HepG2 (cell line): Measurements from ENCODE around the gene WNK1. TPM values are rescaled to one million over a fixed set of nuclear protein-coding genes. Genes with fewer than 3 reads are reported as not detected.

Source experiments
- ATF7-NPFF ChIP-seq: sonication (generic); formaldehyde crosslinking; IDR thresholded peaks from 2 replicates; pipeline ENCODE4 v1.8.1; 2023; ENCODE audit warnings: mild to moderate bottlenecking, low read depth, missing genetic modification reagents, moderate library complexity
- CBFB ChIP-seq: sonication (generic); formaldehyde crosslinking; IDR thresholded peaks from 2 replicates; pipeline ENCODE4 v1.4.0; 2020; ENCODE audit warnings: missing genetic modification reagents
- CERS6 ChIP-seq: sonication (generic); formaldehyde crosslinking; IDR thresholded peaks from 2 replicates; pipeline ENCODE4 v1.5.0; 2020; ENCODE audit warnings: missing genetic modification reagents
- HINFP ChIP-seq: sonication (generic); formaldehyde crosslinking; IDR thresholded peaks from 2 replicates; pipeline ENCODE4 v1.4.0; 2020; ENCODE audit warnings: low read depth, mild to moderate bottlenecking, missing genetic modification reagents
- IRX3 ChIP-seq: sonication (generic); formaldehyde crosslinking; IDR thresholded peaks from 2 replicates; pipeline ENCODE4 v1.8.1; 2023; ENCODE audit warnings: mild to moderate bottlenecking, low read depth, missing genetic modification reagents, borderline replicate concordance
- NR2C2 ChIP-seq: sonication (generic); formaldehyde crosslinking; IDR thresholded peaks from 2 replicates; pipeline ENCODE4 v1.4.0; 2020; ENCODE audit warnings: missing genetic modification reagents, mild to moderate bottlenecking, moderate library complexity, borderline replicate concordance
- PAXIP1 ChIP-seq: sonication (generic); formaldehyde crosslinking; conservative IDR thresholded peaks from 2 replicates; pipeline ENCODE4 v1.4.0; 2020; ENCODE audit warnings: mild to moderate bottlenecking, missing genetic modification reagents, moderate library complexity
- POLR2A ChIP-seq, 2 experiments: IDR thresholded peaks; 2 replicates each; pipeline ENCODE4 v1.6.1; 2011; ENCODE audit warnings: low read depth in 2 of 2, low read length in 2 of 2, mild to moderate bottlenecking in 1 of 2, moderate library complexity in 1 of 2; ENCODE audit not compliant: insufficient read depth in 1 of 2
- RXRB ChIP-seq: IDR thresholded peaks from 2 replicates; pipeline ENCODE4 v1.6.1; 2016; ENCODE audit warnings: borderline replicate concordance, missing genetic modification reagents, missing compliant biosample characterization
- SP1 ChIP-seq, 2 experiments: fragments of 450-650 bp in 1 of 2; sonication (generic) in 1 of 2; formaldehyde crosslinking in 1 of 2; IDR thresholded peaks; 2 replicates each; pipeline versions ENCODE4 v1.4.0 to v1.6.1; 2016 to 2020; ENCODE audit warnings: missing genetic modification reagents in 1 of 2
- TBL1XR1 ChIP-seq: fragments of 150-350 bp; IDR thresholded peaks from 2 replicates; pipeline ENCODE4 v1.6.1; 2014; ENCODE audit warnings: borderline replicate concordance, low read length; ENCODE audit not compliant: partially characterized antibody
- YY1 ChIP-seq: IDR thresholded peaks from 2 replicates; pipeline ENCODE4 v1.6.1; 2011; ENCODE audit warnings: low read length, low read depth, moderate library complexity, mild to moderate bottlenecking; ENCODE audit not compliant: insufficient read depth, insufficient replicate concordance
- ZFP1 ChIP-seq: IDR thresholded peaks from 2 replicates; pipeline ENCODE4 v1.6.1; 2016
- ZNF292 ChIP-seq: sonication (generic); formaldehyde crosslinking; IDR thresholded peaks from 2 replicates; pipeline ENCODE4 v1.8.1; 2022; ENCODE audit warnings: mild to moderate bottlenecking, low read depth, missing genetic modification reagents, borderline replicate concordance
- ZNF317 ChIP-seq: sonication (generic); formaldehyde crosslinking; IDR thresholded peaks from 2 replicates; pipeline ENCODE4 v1.5.0; 2020; ENCODE audit warnings: mild to moderate bottlenecking, missing genetic modification reagents
- ZNF354B ChIP-seq: sonication (generic); formaldehyde crosslinking; IDR thresholded peaks from 2 replicates; pipeline ENCODE4 v1.8.0; 2022; ENCODE audit warnings: mild to moderate bottlenecking, missing genetic modification reagents
- ZNF484 ChIP-seq: sonication (generic); formaldehyde crosslinking; IDR thresholded peaks from 2 replicates; pipeline ENCODE4 v1.5.1; 2020; ENCODE audit warnings: mild to moderate bottlenecking, low read depth, missing genetic modification reagents, borderline replicate concordance
- ZNF546 ChIP-seq: sonication (generic); formaldehyde crosslinking; conservative IDR thresholded peaks from 2 replicates; pipeline ENCODE4 v1.8.1; 2023; ENCODE audit warnings: mild to moderate bottlenecking, missing genetic modification reagents
- ZNF615 ChIP-seq: sonication (generic); formaldehyde crosslinking; IDR thresholded peaks from 2 replicates; pipeline ENCODE4 v1.5.0; 2020; ENCODE audit warnings: mild to moderate bottlenecking, missing genetic modification reagents, borderline replicate concordance
- ZNF775 ChIP-seq: sonication (generic); formaldehyde crosslinking; IDR thresholded peaks from 2 replicates; pipeline ENCODE4 v1.4.0; 2020; ENCODE audit warnings: missing genetic modification reagents, mild to moderate bottlenecking, moderate library complexity, borderline replicate concordance
- ZNF776 ChIP-seq: sonication (generic); formaldehyde crosslinking; IDR thresholded peaks from 2 replicates; pipeline ENCODE4 v1.4.0; 2020; ENCODE audit warnings: mild to moderate bottlenecking, missing genetic modification reagents
- ZSCAN31 ChIP-seq: sonication (generic); formaldehyde crosslinking; IDR thresholded peaks from 2 replicates; pipeline ENCODE4 v1.5.0; 2020; ENCODE audit warnings: low read depth, mild to moderate bottlenecking, missing genetic modification reagents
- ZSCAN9 ChIP-seq: IDR thresholded peaks from 2 replicates; pipeline ENCODE4 v1.6.1; 2016; ENCODE audit warnings: borderline replicate concordance
- polyA plus RNA-seq, 8 experiments: library from polyadenylated mRNA; depleted of rRNA in 3 of 8; stranded (reverse) in 7 of 8; unstranded in 1 of 8; fragments of >200 nt; fragmentation: Illumina TruSeq in 4 of 8; extraction: Trizol in 4 of 8; gene quantifications; 2 replicates each; pipeline versions ENCODE4 v1.2.1 to v1.2.3, GENCODE V29; 2011 to 2016; ENCODE audit warnings: low read depth in 4 of 8, missing spikeins in 1 of 8, mixed read lengths in 1 of 8; ENCODE audit not compliant: insufficient read depth in 1 of 8
- total RNA-seq, 5 experiments: library from RNA; depleted of rRNA; stranded (reverse); fragments of >200 nt; fragmentation: Illumina TruSeq; extraction: Trizol; gene quantifications; 2 replicates each; pipeline ENCODE4 v1.2.3, GENCODE V29; 2016; ENCODE audit warnings: low read depth in 1 of 5

The WNK1 gene
- total and polyA plus RNA-seq, 2 of the 13 experiments (the other 11 are each of a cell fraction or from before 2014, with no cell fraction given) = 31.1 to 54.8 TPM

GRCh38 chr12:751999-752694 lies at the start of gene WNK1 (continued):
- TF ChIP-seq IRX3 (CRISPR knock-in tag) (no peak), TBL1XR1 (peak; percentile 48), PAXIP1 (CRISPR knock-in tag) (no peak), ZNF775 (CRISPR knock-in tag) (no peak), ZNF317 (peak; percentile 87), ZNF776 (CRISPR knock-in tag) (0 out of 2 replicates have a peak, but pooled peaks have one; percentile 25), ZNF615 (CRISPR knock-in tag) (no peak), ZSCAN31 (CRISPR knock-in tag) (0 out of 2 replicates have a peak, but pooled peaks have one; percentile 10), HINFP (0 out of 2 replicates have a peak, but pooled peaks have one; percentile 44), YY1 (peak; percentile 76), ZFP1 (0 out of 2 replicates have a peak, but pooled peaks have one; percentile 21), SP1 (IDR thresholded peaks at IDR 0.05) (no peak), SP1 (CRISPR knock-in tag; IDR thresholded peaks at IDR 0.05) (0 out of 2 replicates have a peak, but pooled peaks have one; percentile 41), ZNF484 (CRISPR knock-in tag) (no peak), ZNF292 (CRISPR knock-in tag) (no peak), ZNF354B (CRISPR knock-in tag) (no peak), CBFB (CRISPR knock-in tag) (peak; percentile 57), CERS6 (CRISPR knock-in tag) (no peak), NR2C2 (peak; percentile 68), ZSCAN9 (CRISPR knock-in tag) (no peak), POLR2A (IDR thresholded peaks at IDR 0.05; ENCODE audit: insufficient read depth in 1 of 2, low read depth in 2 of 2, low read length in 2 of 2) (peak; percentile 88 to 93), RXRB (CRISPR knock-in tag) (no peak), ATF7-NPFF (CRISPR knock-in tag) (no peak), ZNF546 (CRISPR knock-in tag) (no peak)
